Heart right ventricle (tissue), 16 donors: ENCODE results near the gene CRYBA4. TPM values are rescaled to one million over a fixed set of nuclear protein-coding genes. Genes with fewer than 3 reads are reported as not detected.

Source experiments
- ATAC-seq, 8 donors: fragments of 200-7000 bp; cut with Tn5 transposase; one replicate each; pipeline ENCODE4 v1.9.1; 2020; ENCODE audit warnings: mild to moderate bottlenecking in 8 of 8, moderate library complexity in 8 of 8, moderate number of reproducible peaks in 1 of 8
- DNase-seq, 2 donors: peaks; one replicate each; pipeline ENCODE4 v3.0.0-alpha.2; 2020
- H3K27ac ChIP-seq, 10 donors: fragments of 200-600 bp; sonication (generic) in 2 of 10; one replicate each; pipeline versions ENCODE4 v1.5.0 to v1.8.0; 2020 to 2022; ENCODE audit warnings: mild to moderate bottlenecking in 3 of 10
- H3K27me3 ChIP-seq, 7 donors: fragments of 200-600 bp; one replicate each; pipeline ENCODE4 v1.8.0; 2021 to 2022; ENCODE audit warnings: mild to moderate bottlenecking in 2 of 7
- H3K36me3 ChIP-seq, 9 donors: fragments of 200-600 bp; sonication (generic) in 1 of 9; one replicate each; pipeline versions ENCODE4 v1.5.0 to v1.8.0; 2020 to 2022; ENCODE audit warnings: mild to moderate bottlenecking in 2 of 9
- H3K4me1 ChIP-seq, 9 donors: fragments of 200-600 bp; sonication (generic) in 1 of 9; one replicate each; pipeline versions ENCODE4 v1.5.0 to v1.8.0; 2020 to 2022; ENCODE audit warnings: mild to moderate bottlenecking in 4 of 9
- H3K4me3 ChIP-seq, 10 donors: fragments of 200-600 bp; sonication (generic) in 2 of 10; one replicate each; pipeline versions ENCODE4 v1.5.0 to v1.8.0; 2020 to 2022; ENCODE audit warnings: mild to moderate bottlenecking in 7 of 10, moderate library complexity in 2 of 10
- H3K9me3 ChIP-seq, 11 donors: fragments of 200-600 bp in 10 of 11; sonication (generic) in 2 of 11; one replicate each; pipeline versions ENCODE4 v1.5.0 to v1.8.0; 2013 to 2022; ENCODE audit warnings: mild to moderate bottlenecking in 2 of 11, control low read depth in 1 of 11, moderate library complexity in 1 of 11
- WGBS, 2 donors: extraction: QIAGEN DNeasy Blood & Tissue Kit; methylation state at CpG; one replicate each; pipeline ENCODE4 v1.1.7; 2013; ENCODE audit warnings: inconsistent platforms in 1 of 2; 5-methylcytosine and 5-hydroxymethylcytosine counted together
- intact Hi-C, 10 donors: fragments of 100-400 bp; cut with DNase I; formaldehyde crosslinking; loops; one replicate each; pipeline versions ENCODE4 v1.11.1 to v1.14.2; 2022
- polyA plus RNA-seq, 2 donors: library from polyadenylated mRNA; stranded (reverse); fragments of 200-250 nt; gene quantifications; one replicate each; pipeline ENCODE4 v1.2.3, GENCODE V29; 2013
- total RNA-seq, 10 donors: library from RNA; stranded (reverse); fragmentation: NEBNext Ultra II Directional in 3 of 10; extraction: Animal tissue kit (Norgen Biotek cat#: 25700) in 3 of 10; gene quantifications; one replicate each; pipeline versions ENCODE4 v1.2.1 to v1.2.4, GENCODE V29; 2021 to 2023
- TF ChIP-seq, protein P1 (sequence below), 9 donors: fragments of 200-600 bp; sonication (generic) in 2 of 9; IDR thresholded peaks; one replicate each; pipeline versions ENCODE4 v1.5.0 to v1.8.0; 2021 to 2022; ENCODE audit warnings: antibody characterized with exemption in 9 of 9, mild to moderate bottlenecking in 5 of 9, moderate library complexity in 1 of 9
- donor health status: Arrhythmogenic right ventricular cardiomyopathy.
- donor health status: ischemic (EF 13 %, LVEDD 7.1; RV severe dilation, severe dysfunction).
- donor health status: healthy with polysubstance abuse.
- donor health status: DM: no; HTN: yes; CAD: no.
- donor health status: DM: no; HTN: no; CAD: no.
- donor health status: ischemic (EF 25% LVEDD 6.9; RV normal size, moderate dysfunction).
- donor health status: ischemic (EF 25% LVEDD 5.7; RV mildly dilated, moderate dysfunction).
- donor health status: healthy.
- donor health status: DM: yes; HTN: yes; CAD: no.
- donor health status: Ischemic cardiomyopathy.
- donor health status: ischemic (EF 35%, LVEDD 5.7; RV mildly dilated, moderate dysfunction).
- donor health status: nonischemic (EF 11% LVEDD 7.7; RV severe dilation, severe dysfunction).
- donor health status: DM: yes; HTN: yes; CAD: no.
- donor health status: PGD.
- donor health status: ischemic (EF 29% LVEDD 5.4; RV normal size, mild dysfunction).
- donor health status: nonischemic (EF 23%, LVEDD 6.1; RV moderate dilation, normal function).

CRYBA4 gene
- total and polyA plus RNA-seq, 12 donors: 0.42 TPM; not detected in 11

DNA sequence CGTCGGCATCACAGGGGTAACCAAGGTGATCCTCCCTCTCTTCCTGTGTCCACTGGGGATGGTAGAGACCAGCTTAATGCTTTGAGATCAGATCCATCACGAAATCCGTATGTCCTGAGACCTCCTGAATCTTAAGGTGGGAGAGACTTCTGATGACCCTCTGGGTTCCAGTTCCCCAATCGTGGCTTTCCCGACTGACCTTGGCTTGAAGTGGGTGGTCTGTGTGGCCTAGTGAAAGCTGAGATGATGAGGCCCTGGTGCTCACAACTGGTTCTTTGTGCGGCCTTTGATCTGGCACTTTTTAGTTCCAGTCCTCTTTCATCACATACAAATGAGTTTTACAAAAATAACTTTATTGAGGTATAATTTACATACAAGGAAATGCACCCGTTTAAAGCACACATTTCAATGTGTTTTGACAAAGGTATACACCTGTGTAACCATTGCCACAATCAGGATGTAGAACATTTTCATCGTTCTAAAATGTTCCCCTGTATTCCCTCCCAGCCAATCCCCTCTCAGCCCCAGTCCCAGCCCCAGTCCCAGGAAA, 41.7 kb downstream of the CRYBA4 start:
- peaks cover 0 to 63% (median 48%) of the 10 kb centered on the region in 7 donors for H3K27me3 ChIP-seq
- no peak for DNase-seq
- intact Hi-C loops: loop anchor here in 2 of 10 donors (10.0 kb wide), 2 partner anchors 269 to 299 kb away; no protein-coding TSS in a partner anchor
- H3K27ac ChIP-seq: no peak overlapping the region
- TF ChIP-seq, protein P1, sequence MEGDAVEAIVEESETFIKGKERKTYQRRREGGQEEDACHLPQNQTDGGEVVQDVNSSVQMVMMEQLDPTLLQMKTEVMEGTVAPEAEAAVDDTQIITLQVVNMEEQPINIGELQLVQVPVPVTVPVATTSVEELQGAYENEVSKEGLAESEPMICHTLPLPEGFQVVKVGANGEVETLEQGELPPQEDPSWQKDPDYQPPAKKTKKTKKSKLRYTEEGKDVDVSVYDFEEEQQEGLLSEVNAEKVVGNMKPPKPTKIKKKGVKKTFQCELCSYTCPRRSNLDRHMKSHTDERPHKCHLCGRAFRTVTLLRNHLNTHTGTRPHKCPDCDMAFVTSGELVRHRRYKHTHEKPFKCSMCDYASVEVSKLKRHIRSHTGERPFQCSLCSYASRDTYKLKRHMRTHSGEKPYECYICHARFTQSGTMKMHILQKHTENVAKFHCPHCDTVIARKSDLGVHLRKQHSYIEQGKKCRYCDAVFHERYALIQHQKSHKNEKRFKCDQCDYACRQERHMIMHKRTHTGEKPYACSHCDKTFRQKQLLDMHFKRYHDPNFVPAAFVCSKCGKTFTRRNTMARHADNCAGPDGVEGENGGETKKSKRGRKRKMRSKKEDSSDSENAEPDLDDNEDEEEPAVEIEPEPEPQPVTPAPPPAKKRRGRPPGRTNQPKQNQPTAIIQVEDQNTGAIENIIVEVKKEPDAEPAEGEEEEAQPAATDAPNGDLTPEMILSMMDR (IDR thresholded peaks at IDR 0.05): no peak
- WGBS, 2 donors: 84 to 85% methylated on average over 9 of the region's 9 CpGs
- no peaks in the 10 kb centered on the region for H3K36me3 ChIP-seq
- no peaks in the 10 kb centered on the region for H3K9me3 ChIP-seq
- no peak overlapping the region for H3K4me3 ChIP-seq
- no peak for ATAC-seq
- peaks cover 5 to 18% (median 9%) of the 10 kb centered on the region in 9 donors for H3K4me1 ChIP-seq

DNA sequence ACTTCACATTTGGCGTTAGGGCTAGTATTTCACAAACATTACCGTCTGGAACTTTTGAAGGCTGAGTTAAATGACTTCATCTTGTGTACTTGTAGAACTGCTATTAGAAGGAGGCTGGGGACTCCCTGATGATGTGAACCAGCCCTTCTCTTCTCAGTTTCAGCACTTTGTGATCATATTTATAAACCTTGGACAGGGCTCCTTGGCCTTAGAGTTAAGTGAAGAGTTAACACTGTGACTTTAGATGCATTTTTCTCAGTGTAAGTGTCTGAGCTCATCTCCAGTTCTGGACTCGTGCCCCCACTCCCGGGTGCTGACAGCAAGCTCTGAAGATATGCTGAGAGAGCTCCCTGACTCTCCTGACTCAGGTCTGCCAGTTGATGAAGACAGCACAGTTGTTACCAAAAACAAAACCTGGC, 44.1 kb downstream of the CRYBA4 start:
- no peaks in the 10 kb centered on the region for H3K9me3 ChIP-seq
- ATAC-seq (no peak), DNase-seq (no peak)
- H3K4me3 ChIP-seq: no peak overlapping the region
- H3K27ac ChIP-seq: no peak overlapping the region
- H3K27me3 ChIP-seq: peaks cover 0 to 39% (median 25%) of the 10 kb centered on the region in 7 donors
- 18 to 23% methylated on average over 4 of the region's 4 CpGs for WGBS, 2 donors
- H3K36me3 ChIP-seq: no peaks in the 10 kb centered on the region
- intact Hi-C loops: loop anchor here in 4 of 10 donors (5.0 to 10.0 kb wide), 4 partner anchors 264 to 301 kb away; no protein-coding TSS in a partner anchor
- TF ChIP-seq, protein P1 (IDR thresholded peaks at IDR 0.05): peak in 1 of 9 donors; percentile 18
- peaks cover 0 to 13% (median 0%) of the 10 kb centered on the region in 9 donors for H3K4me1 ChIP-seq

DNA sequence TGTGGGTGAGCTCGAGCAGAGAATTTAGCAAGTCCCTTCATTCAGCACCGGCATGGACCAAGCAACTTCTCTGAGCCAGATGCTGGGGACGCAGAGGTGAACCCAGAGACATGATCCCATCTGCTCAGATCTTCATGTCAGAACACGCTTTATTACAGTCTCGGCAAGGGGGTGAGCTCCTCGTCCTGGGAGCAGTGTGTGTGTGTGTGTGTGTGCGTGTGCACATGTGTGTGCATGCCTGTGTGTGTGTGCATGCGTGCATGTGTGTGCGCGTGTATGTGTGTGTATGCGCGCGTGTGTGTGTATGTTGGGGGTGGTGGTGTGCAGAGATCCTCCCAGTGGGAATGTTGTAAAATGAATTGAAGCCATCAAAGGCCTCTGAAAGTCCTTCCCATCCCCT, 45.4 kb downstream of the CRYBA4 start:
- Histone ChIP-seq H3K36me3 (no peaks in the 10 kb centered on the region), H3K4me3 (no peak overlapping the region), H3K4me1 (peaks cover 4 to 26% (median 6%) of the 10 kb centered on the region in 9 donors), H3K27ac (no peak overlapping the region), H3K9me3 (no peaks in the 10 kb centered on the region), H3K27me3 (peaks cover 0 to 28% (median 12%) of the 10 kb centered on the region in 7 donors)
- TF ChIP-seq, protein P1 (IDR thresholded peaks at IDR 0.05): no peak
- DNase-seq (no peak), ATAC-seq (no peak)
- intact Hi-C loops: loop anchor here in 4 of 10 donors (5.0 to 10.0 kb wide), 4 partner anchors 265 to 302 kb away; no protein-coding TSS in a partner anchor
- WGBS, 2 donors: 85 to 86% methylated on average over 13 of the region's 13 CpGs

DNA sequence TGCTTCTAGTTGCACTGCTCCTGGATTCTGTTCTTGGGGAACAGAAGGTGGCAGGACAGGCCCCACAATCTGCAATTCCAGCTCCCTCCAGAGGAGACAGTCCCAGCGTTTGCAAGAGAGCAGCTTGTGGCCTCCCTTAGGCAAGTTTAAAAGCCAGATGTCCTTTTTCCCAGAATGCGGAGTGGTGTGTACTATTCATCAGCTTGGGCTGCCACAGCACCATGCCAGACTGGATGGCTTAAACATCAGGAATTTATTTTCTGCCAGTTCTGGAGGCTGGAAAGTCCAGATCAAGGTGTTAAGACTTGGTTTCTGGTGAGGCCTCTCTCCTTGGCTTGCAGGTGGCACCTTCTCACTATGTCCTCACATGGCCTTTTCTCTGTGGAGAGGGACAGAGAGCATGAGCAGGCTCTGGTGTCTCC, 47.3 kb downstream of the CRYBA4 start:
- Histone ChIP-seq H3K9me3 (no peaks in the 10 kb centered on the region), H3K27ac (no peak overlapping the region), H3K4me1 (peaks cover 7 to 38% (median 17%) of the 10 kb centered on the region in 9 donors), H3K36me3 (no peaks in the 10 kb centered on the region), H3K4me3 (no peak overlapping the region), H3K27me3 (peaks cover 0 to 11% (median 0%) of the 10 kb centered on the region in 7 donors)
- ATAC-seq: no peak
- WGBS, 2 donors: 53 to 56% methylated on average over 2 of the region's 2 CpGs
- TF ChIP-seq, protein P1 (IDR thresholded peaks at IDR 0.05): peak in 6 of 9 donors; percentile 7 to 43 (median 35)
- intact Hi-C loops: loop anchor here in 4 of 10 donors (5.0 to 10.0 kb wide), 4 partner anchors 267 to 304 kb away; no protein-coding TSS in a partner anchor
- DNase-seq: no peak
